WERI-Rb-1 (cell line): Measurements from ENCODE around the gene ZDHHC6.
"Not testable (repeated sequence)": the region's sequence is repeated elsewhere in the genome, so short reads cannot be mapped to it uniquely, and the experiment has no call there.

ENCODE experiments used
- DNase-seq: peaks from one replicate; pipeline ENCODE4 v3.0.0-alpha.2; 2020
- H3K27ac ChIP-seq: fragments of 250-450 bp; sonication (Bioruptor Pico); 2 replicates; pipeline ENCODE4 v1.5.1; 2020; ENCODE audit warnings: mild to moderate bottlenecking, moderate library complexity
- H3K27me3 ChIP-seq: fragments of 250-450 bp; sonication (Bioruptor Pico); 2 replicates; pipeline ENCODE4 v1.5.1; 2021; ENCODE audit warnings: mild to moderate bottlenecking, low read depth, moderate library complexity; ENCODE audit not compliant: insufficient read depth, severe bottlenecking
- H3K36me3 ChIP-seq: fragments of 250-450 bp; sonication (Bioruptor Pico); 2 replicates; pipeline ENCODE4 v1.5.1; 2020; ENCODE audit warnings: mild to moderate bottlenecking, moderate library complexity
- H3K4me3 ChIP-seq: 2 replicates; pipeline ENCODE4 v1.5.1; 2011; ENCODE audit warnings: low read depth, mild to moderate bottlenecking, control low read depth, low read length
- H3K9me3 ChIP-seq: fragments of 250-450 bp; sonication (Bioruptor Pico); 2 replicates; pipeline ENCODE4 v1.5.1; 2021; ENCODE audit warnings: mild to moderate bottlenecking, moderate library complexity; ENCODE audit not compliant: severe bottlenecking
- TF ChIP-seq, protein P1 (sequence below): IDR thresholded peaks from 2 replicates; pipeline ENCODE4 v1.5.1; 2011; ENCODE audit warnings: low read depth, mild to moderate bottlenecking, control low read depth, inconsistent platforms, low read length

ZDHHC6 gene

DNA sequence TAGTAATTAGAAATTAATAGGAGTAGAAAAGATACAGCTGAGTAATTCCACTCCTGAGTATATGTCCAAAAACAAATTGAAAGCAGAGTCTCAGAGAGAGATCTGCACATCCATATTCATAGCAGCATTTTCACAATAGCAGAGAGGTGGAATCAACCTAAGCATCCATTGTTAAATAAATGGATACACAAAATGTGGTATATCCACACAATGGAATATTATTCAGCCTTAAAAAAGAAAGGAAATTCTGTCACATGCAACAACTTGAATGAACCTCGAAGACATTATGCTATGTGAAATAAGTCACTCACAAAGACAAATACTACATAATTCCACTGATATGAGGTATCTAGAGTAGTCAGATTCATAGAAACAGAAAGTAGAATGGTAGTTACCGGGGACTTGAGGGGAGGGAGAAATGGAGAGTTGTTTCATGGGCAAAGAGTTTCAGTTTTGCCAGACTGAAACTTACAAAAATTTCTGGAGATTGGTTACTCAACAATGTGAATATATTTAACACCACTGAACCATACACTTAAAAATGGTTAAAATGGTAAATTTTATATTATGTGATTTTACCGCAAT is 18.7 kb upstream of the ZDHHC6 start:
- Histone ChIP-seq H3K27ac (no peak overlapping the region), H3K4me3 (no peak overlapping the region), H3K9me3 (no peaks in the 10 kb centered on the region), H3K27me3 (no peaks in the 10 kb centered on the region), H3K36me3 (peaks cover 22% of the 10 kb centered on the region)
- DNase-seq = no peak
- TF ChIP-seq, protein P1, sequence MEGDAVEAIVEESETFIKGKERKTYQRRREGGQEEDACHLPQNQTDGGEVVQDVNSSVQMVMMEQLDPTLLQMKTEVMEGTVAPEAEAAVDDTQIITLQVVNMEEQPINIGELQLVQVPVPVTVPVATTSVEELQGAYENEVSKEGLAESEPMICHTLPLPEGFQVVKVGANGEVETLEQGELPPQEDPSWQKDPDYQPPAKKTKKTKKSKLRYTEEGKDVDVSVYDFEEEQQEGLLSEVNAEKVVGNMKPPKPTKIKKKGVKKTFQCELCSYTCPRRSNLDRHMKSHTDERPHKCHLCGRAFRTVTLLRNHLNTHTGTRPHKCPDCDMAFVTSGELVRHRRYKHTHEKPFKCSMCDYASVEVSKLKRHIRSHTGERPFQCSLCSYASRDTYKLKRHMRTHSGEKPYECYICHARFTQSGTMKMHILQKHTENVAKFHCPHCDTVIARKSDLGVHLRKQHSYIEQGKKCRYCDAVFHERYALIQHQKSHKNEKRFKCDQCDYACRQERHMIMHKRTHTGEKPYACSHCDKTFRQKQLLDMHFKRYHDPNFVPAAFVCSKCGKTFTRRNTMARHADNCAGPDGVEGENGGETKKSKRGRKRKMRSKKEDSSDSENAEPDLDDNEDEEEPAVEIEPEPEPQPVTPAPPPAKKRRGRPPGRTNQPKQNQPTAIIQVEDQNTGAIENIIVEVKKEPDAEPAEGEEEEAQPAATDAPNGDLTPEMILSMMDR = no peak

DNA sequence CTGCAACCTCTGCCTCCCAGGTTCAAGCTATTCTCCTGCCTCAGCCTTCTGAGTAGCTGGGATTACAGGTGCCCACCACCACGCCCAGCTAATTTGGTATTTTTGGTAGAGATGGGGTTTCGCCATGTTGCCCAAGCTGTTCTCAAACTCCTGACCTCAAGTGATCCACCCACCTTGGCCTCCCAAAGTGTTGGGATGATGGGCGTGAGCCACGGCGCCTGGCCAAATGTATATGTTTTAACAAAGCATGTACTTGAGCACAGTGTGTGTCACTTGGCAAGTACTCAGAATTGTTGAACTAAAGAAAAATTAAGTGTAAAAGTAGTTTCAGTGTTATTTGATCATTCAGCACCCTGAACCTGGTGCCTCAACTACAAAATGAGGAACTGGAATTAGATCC is 17.4 kb upstream of the ZDHHC6 start:
- H3K27ac ChIP-seq, H3K27me3 ChIP-seq, H3K4me3 ChIP-seq, H3K9me3 ChIP-seq, DNase-seq: not testable (repeated sequence)
- H3K36me3 ChIP-seq = peaks cover 22% of the 10 kb centered on the region

DNA sequence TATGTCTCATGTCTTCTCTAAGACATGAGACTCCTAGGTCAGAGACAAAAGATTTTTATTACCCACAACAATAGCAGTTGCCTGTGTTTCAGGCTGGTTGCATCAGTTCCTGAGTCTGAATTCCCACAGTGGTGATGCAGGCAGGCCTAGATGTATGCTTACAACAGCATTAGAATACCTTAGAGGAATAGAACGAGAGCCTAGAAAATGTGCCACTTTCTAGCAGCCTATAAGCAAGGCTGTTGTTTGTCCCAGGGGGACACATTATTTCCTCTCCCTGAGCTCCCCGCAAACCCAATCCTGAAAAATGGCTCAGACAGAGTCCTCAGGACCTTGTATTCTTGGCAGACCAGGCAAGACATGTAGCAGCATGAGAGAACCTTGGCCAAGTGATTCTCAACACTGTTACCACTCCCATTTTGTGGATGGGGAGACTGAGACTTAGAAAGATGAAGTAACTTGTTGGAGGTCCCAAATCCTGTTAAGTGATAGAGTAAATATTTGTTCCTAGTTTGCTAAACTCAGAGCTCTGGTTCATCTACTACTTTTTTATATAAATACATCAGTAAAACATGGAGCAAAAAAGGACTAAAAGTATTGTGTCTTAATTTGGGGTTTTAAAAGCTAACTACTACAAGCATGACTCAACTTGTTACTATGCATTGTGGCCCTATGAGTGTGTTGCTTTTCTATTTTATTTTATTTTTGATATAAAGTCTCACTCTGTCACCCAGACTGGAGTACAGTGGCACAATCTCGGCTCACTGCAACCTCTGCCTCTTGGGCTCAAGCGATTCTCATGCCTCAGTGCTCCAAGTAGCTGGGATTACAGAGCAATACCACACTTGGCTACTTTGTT is 14.5 kb upstream of the ZDHHC6 start:
- Histone ChIP-seq H3K9me3 (no peaks in the 10 kb centered on the region), H3K27ac (no peak overlapping the region)
- no peak for DNase-seq

DNA sequence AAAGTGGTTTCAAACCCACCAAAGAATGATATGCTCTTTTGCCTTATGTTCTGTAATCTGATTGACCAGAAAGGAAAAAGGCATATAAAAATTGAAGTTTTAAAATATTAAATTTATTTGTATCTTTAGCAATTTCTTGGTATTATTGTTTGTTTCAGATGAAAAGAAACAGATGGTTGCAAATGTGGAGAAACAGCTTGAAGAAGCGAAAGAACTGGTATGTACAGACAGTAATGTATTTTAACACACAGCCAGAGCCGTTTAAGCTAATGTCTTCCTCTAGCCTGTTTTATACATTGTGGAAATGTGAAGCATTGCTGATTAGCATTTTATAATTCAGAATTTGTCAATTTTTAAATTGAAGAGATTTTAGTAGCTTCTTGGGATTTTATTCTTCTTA is 13.7 kb upstream of the ZDHHC6 start:
- TF ChIP-seq, protein P1 = no peak
- Histone ChIP-seq H3K9me3 (no peaks in the 10 kb centered on the region), H3K4me3 (no peak overlapping the region), H3K36me3 (peaks cover 20% of the 10 kb centered on the region), H3K27me3 (no peaks in the 10 kb centered on the region), H3K27ac (no peak overlapping the region)
- DNase-seq = no peak

More for the DNA sequence above, 14.5 kb upstream of the ZDHHC6 start:
- H3K27me3 ChIP-seq = no peaks in the 10 kb centered on the region
- no peak overlapping the region for H3K4me3 ChIP-seq
- TF ChIP-seq, protein P1 = no peak
- H3K36me3 ChIP-seq = peaks cover 22% of the 10 kb centered on the region

DNA sequence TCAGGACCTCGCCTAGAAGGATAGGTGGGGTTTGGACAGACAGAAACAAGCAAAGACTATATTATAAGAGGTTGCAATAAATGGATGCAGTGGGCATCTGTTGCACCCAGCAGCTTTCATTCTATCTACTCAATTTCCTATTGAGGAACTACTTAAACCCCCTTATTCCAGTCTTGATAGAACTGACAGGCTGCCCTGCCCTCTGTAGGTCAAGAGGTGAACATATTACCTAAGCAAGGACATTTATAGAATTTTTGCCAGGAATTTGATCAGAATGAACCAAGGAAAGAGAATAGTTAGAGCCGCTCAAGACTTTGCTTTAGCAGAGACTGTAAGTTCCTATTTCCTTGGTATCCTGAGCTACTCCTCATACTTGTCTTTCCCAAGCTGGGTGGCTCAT is 9.8 kb upstream of the ZDHHC6 start:
- H3K27me3 ChIP-seq = no peaks in the 10 kb centered on the region
- peaks cover 3% of the 10 kb centered on the region; the same call in 1 of the 2 replicates for H3K36me3 ChIP-seq
- DNase-seq = no peak
- H3K9me3 ChIP-seq = no peaks in the 10 kb centered on the region
- TF ChIP-seq, protein P1 = no peak
- no peak overlapping the region for H3K27ac ChIP-seq
- H3K4me3 ChIP-seq = no peak overlapping the region

DNA sequence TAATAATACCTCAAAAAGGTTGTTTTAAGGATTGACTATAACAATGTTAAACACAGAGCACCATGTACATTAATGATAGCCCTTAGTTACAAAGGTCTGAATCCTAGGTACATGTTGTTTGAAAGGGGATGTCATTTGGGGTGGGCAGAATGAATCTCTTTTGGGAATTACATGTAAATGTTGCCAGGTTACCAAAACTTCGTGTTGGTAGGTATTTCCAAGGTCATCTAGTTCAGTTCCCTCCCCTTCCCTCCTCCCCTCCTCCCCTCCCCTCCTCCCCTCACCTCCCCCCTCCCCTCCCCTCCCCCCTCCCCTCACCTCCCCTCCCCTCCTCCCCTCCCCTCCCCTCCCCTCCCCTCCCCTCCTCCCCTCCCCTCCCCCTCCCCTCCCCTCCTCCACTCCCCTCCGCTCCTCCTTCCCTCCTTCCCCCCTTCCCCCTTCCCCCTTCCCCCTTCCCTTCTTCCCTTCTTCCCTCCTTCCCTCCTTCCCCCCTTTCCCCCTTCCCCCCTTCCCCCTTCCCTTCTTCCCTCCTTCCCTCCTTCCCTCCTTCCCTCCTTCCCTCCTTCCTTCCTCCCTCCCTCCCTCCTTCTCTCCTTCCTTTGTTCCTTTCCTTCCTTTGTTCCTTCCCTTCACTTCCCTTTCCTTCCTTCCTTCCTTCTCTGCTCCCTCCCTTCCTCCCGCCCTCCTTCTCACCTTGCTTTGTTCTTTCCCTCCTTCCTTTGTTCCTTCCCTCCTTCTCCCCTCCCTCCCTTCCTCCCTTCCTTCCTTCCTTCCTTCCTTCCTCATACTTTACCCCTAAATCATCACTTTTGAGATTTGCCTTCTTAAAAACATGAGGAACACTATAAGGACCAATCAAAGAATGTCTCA is 8.4 kb upstream of the ZDHHC6 start:
- H3K27ac ChIP-seq = no peak overlapping the region

More for the DNA sequence above, 8.4 kb upstream of the ZDHHC6 start:
- H3K4me3 ChIP-seq = no peak overlapping the region
- H3K9me3 ChIP-seq = no peaks in the 10 kb centered on the region
- H3K36me3 ChIP-seq = no peaks in the 10 kb centered on the region; the same call in 1 of the 2 replicates
- no peaks in the 10 kb centered on the region for H3K27me3 ChIP-seq
- DNase-seq = no peak
- TF ChIP-seq, protein P1 = no peak
